WTC11 (cell line): ENCODE data around the gene SST.

Experiments
- TEAD4 ChIP-seq: sonication (generic); formaldehyde crosslinking; IDR thresholded peaks from 2 replicates; pipeline ENCODE4 v1.8.0; 2022; ENCODE audit warnings: mild to moderate bottlenecking, missing genetic modification reagents
- TF ChIP-seq, protein P1 (sequence below): sonication (generic); formaldehyde crosslinking; IDR thresholded peaks from 2 replicates; pipeline ENCODE4 v1.8.1; 2022; ENCODE audit warnings: mild to moderate bottlenecking, missing genetic modification reagents, moderate library complexity, borderline replicate concordance
- TF ChIP-seq, protein P2 (sequence below): sonication (generic); formaldehyde crosslinking; IDR thresholded peaks from 2 replicates; pipeline ENCODE4 v1.8.1; 2022; ENCODE audit warnings: low read depth, mild to moderate bottlenecking, moderate library complexity, missing genetic modification reagents, borderline replicate concordance
- TF ChIP-seq, protein P3 (sequence below): sonication (generic); formaldehyde crosslinking; IDR thresholded peaks from 2 replicates; pipeline ENCODE4 v1.8.1; 2023; ENCODE audit warnings: mild to moderate bottlenecking, missing genetic modification reagents
- TF ChIP-seq, protein P4 (sequence below): fragments of 200-600 bp; IDR thresholded peaks from 2 replicates; pipeline ENCODE4 v1.8.0; 2022; ENCODE audit warnings: antibody characterized with exemption

DNA sequence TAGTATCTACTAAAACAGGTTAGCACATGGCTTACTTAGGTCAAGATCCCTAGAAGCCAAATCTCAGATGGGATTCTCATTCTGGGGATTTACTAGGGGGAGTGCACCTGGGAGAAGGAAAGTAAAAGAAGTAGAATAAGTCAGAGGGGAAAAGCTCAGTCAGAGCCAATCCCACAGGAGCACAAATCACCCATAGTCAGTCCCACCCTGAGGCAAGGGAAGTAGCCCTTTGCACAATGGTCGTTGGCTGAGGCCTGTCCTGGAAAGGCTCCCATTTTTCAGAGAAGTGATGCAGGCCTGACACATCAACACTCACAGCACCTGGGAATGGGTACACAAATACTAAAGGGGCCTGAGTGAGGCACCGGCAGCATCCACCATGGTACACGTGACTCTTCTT lies 39.8 kb downstream of the SST start:
- TF ChIP-seq, protein P1, sequence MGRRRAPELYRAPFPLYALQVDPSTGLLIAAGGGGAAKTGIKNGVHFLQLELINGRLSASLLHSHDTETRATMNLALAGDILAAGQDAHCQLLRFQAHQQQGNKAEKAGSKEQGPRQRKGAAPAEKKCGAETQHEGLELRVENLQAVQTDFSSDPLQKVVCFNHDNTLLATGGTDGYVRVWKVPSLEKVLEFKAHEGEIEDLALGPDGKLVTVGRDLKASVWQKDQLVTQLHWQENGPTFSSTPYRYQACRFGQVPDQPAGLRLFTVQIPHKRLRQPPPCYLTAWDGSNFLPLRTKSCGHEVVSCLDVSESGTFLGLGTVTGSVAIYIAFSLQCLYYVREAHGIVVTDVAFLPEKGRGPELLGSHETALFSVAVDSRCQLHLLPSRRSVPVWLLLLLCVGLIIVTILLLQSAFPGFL: no peak
- TF ChIP-seq, protein P2, sequence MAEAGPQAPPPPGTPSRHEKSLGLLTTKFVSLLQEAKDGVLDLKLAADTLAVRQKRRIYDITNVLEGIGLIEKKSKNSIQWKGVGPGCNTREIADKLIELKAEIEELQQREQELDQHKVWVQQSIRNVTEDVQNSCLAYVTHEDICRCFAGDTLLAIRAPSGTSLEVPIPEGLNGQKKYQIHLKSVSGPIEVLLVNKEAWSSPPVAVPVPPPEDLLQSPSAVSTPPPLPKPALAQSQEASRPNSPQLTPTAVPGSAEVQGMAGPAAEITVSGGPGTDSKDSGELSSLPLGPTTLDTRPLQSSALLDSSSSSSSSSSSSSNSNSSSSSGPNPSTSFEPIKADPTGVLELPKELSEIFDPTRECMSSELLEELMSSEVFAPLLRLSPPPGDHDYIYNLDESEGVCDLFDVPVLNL (CRISPR knock-in tag): no peak
- TF ChIP-seq, protein P3, sequence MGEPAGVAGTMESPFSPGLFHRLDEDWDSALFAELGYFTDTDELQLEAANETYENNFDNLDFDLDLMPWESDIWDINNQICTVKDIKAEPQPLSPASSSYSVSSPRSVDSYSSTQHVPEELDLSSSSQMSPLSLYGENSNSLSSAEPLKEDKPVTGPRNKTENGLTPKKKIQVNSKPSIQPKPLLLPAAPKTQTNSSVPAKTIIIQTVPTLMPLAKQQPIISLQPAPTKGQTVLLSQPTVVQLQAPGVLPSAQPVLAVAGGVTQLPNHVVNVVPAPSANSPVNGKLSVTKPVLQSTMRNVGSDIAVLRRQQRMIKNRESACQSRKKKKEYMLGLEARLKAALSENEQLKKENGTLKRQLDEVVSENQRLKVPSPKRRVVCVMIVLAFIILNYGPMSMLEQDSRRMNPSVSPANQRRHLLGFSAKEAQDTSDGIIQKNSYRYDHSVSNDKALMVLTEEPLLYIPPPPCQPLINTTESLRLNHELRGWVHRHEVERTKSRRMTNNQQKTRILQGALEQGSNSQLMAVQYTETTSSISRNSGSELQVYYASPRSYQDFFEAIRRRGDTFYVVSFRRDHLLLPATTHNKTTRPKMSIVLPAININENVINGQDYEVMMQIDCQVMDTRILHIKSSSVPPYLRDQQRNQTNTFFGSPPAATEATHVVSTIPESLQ (CRISPR knock-in tag): no peak
- TF ChIP-seq, protein P4, sequence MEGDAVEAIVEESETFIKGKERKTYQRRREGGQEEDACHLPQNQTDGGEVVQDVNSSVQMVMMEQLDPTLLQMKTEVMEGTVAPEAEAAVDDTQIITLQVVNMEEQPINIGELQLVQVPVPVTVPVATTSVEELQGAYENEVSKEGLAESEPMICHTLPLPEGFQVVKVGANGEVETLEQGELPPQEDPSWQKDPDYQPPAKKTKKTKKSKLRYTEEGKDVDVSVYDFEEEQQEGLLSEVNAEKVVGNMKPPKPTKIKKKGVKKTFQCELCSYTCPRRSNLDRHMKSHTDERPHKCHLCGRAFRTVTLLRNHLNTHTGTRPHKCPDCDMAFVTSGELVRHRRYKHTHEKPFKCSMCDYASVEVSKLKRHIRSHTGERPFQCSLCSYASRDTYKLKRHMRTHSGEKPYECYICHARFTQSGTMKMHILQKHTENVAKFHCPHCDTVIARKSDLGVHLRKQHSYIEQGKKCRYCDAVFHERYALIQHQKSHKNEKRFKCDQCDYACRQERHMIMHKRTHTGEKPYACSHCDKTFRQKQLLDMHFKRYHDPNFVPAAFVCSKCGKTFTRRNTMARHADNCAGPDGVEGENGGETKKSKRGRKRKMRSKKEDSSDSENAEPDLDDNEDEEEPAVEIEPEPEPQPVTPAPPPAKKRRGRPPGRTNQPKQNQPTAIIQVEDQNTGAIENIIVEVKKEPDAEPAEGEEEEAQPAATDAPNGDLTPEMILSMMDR: no peak
- TF ChIP-seq TEAD4 (CRISPR knock-in tag): no peak
